HepG2 (cell line): ENCODE measurements around the gene TDRD9. TPM values are rescaled to one million over a fixed set of nuclear protein-coding genes. Genes with fewer than 3 reads are reported as not detected.

Source experiments
- ATAC-seq: fragments of 200-7000 bp; cut with Tn5 transposase; 3 replicates; pipeline ENCODE4 v1.9.1; 2020; ENCODE audit warnings: mild to moderate bottlenecking, moderate library complexity
- BruUV-seq: library from RNA; stranded (reverse); fragments of 400-500 nt; replicated peaks from 2 replicates; lab custom pipeline; 2021; lab: Mats Ljungman, UMichigan
- CTCF ChIA-PET: fragments of 300-600 bp; formaldehyde crosslinking; extraction: SDS; loops from one replicate; lab custom pipeline; 2021; ENCODE audit warnings: low total read pairs, inconsistent platforms, low intra/inter-chr PET ratio; lab: Yijun Ruan, JAX
- POLR2A ChIA-PET: fragments of 350-600 bp; sonication (Branson Sonifier 250); formaldehyde crosslinking; loops from one replicate; lab custom pipeline; 2020; ENCODE audit warnings: antibody characterized with exemption, inconsistent platforms; lab: Yijun Ruan, JAX
- DNase-seq: peaks from one replicate; pipeline ENCODE4 v3.0.0-alpha.2; 2015; ENCODE audit warnings: low spot score
- FAIRE-seq: peaks from 3 replicates; lab custom pipeline; 2011; peaks lifted over from hg19 to GRCh38; lab: Jason Lieb, UNC
- H2AFZ ChIP-seq: one replicate; pipeline ENCODE4 v1.6.1; 2011; ENCODE audit warnings: low read length, inconsistent platforms
- H3K27ac ChIP-seq: fragments of 300-600 bp; 3 replicates; pipeline ENCODE4 v1.8.0; 2011; ENCODE audit warnings: mixed run types, mild to moderate bottlenecking, mixed read lengths, low read length, inconsistent platforms; ENCODE audit not compliant: insufficient read depth; ENCODE audit errors: extremely low read length
- H3K27me3 ChIP-seq, 2 experiments: fragments of 200-600 bp in 1 of 2; 2 replicates in 1 of 2; 3 replicates in 1 of 2; pipeline versions ENCODE4 v1.6.0 to v1.8.0; 2011; ENCODE audit warnings: low read length in 2 of 2, mild to moderate bottlenecking in 2 of 2, moderate library complexity in 2 of 2, inconsistent platforms in 1 of 2; ENCODE audit not compliant: insufficient read depth in 2 of 2, control insufficient read depth in 1 of 2
- H3K36me3 ChIP-seq, 2 experiments: fragments of 200-600 bp in 1 of 2; replicated peaks in 1 of 2; 2 replicates in 1 of 2; 3 replicates in 1 of 2; pipeline versions ENCODE4 v1.5.1 to v1.8.0; 2011; ENCODE audit warnings: low read length in 2 of 2, inconsistent platforms in 1 of 2; ENCODE audit not compliant: insufficient read depth in 2 of 2, control insufficient read depth in 1 of 2
- H3K4me1 ChIP-seq: 2 replicates; pipeline ENCODE4 v1.5.1; 2012; ENCODE audit warnings: low read length, inconsistent platforms; ENCODE audit not compliant: insufficient read depth
- H3K4me2 ChIP-seq: 2 replicates; pipeline ENCODE4 v1.6.0; 2011; ENCODE audit warnings: low read depth, low read length, inconsistent platforms
- H3K4me3 ChIP-seq, 3 experiments: fragments of 200-600 bp in 1 of 3; sonication (generic), shearing (Covaris generic) in 1 of 3; replicated peaks in 1 of 3; 2 replicates each; pipeline ENCODE4 v1.5.1; 2011 to 2016; ENCODE audit warnings: low read length in 3 of 3, inconsistent platforms in 2 of 3, low read depth in 2 of 3, mild to moderate bottlenecking in 2 of 3, control low read depth in 1 of 3, mixed read lengths in 1 of 3; ENCODE audit not compliant: insufficient read depth in 1 of 3
- H3K79me2 ChIP-seq: one replicate; pipeline ENCODE4 v1.6.1; 2011; ENCODE audit warnings: low read length, inconsistent platforms; ENCODE audit not compliant: insufficient read depth
- H3K9ac ChIP-seq: 2 replicates; pipeline ENCODE4 v1.6.0; 2011; ENCODE audit warnings: mild to moderate bottlenecking, low read depth, low read length, inconsistent platforms; ENCODE audit not compliant: insufficient read depth
- H3K9me3 ChIP-seq: 2 replicates; pipeline ENCODE4 v1.5.1; 2012; ENCODE audit warnings: mild to moderate bottlenecking, low read length
- H4K20me1 ChIP-seq: 2 replicates; pipeline ENCODE4 v1.6.0; 2011; ENCODE audit warnings: inconsistent platforms, mild to moderate bottlenecking, low read length, moderate library complexity; ENCODE audit not compliant: insufficient read depth
- ARNTL ChIP-seq: sonication (generic); formaldehyde crosslinking; IDR thresholded peaks from 2 replicates; pipeline ENCODE4 v1.4.0; 2020; ENCODE audit warnings: mild to moderate bottlenecking, missing genetic modification reagents
- CERS6 ChIP-seq: sonication (generic); formaldehyde crosslinking; IDR thresholded peaks from 2 replicates; pipeline ENCODE4 v1.5.0; 2020; ENCODE audit warnings: missing genetic modification reagents
- KLF12 ChIP-seq: sonication (generic); formaldehyde crosslinking; IDR thresholded peaks from 2 replicates; pipeline ENCODE4 v1.4.0; 2020; ENCODE audit warnings: missing genetic modification reagents, borderline replicate concordance
- MAFF ChIP-seq: IDR thresholded peaks from 2 replicates; pipeline ENCODE4 v1.6.1; 2011; ENCODE audit warnings: low read depth, low read length, improper control_type of control experiment
- MAFK ChIP-seq, 2 experiments: IDR thresholded peaks in 1 of 2; conservative IDR thresholded peaks in 1 of 2; 2 replicates each; pipeline ENCODE4 v1.6.1; 2011; ENCODE audit warnings: improper control_type of control experiment in 2 of 2, low read length in 2 of 2
- MEIS1 ChIP-seq: sonication (generic); formaldehyde crosslinking; IDR thresholded peaks from 2 replicates; pipeline ENCODE4 v1.9.0; 2021; ENCODE audit warnings: mild to moderate bottlenecking, missing genetic modification reagents, moderate library complexity, borderline replicate concordance
- NCOA5 ChIP-seq: sonication (generic); formaldehyde crosslinking; IDR thresholded peaks from 2 replicates; pipeline ENCODE4 v1.4.0; 2020; ENCODE audit warnings: missing genetic modification reagents
- NFRKB ChIP-seq: fragments of 450-650 bp; IDR thresholded peaks from 2 replicates; pipeline ENCODE4 v1.6.1; 2017
- POLR2G ChIP-seq: fragments of 200-400 bp; formaldehyde crosslinking; IDR thresholded peaks from 2 replicates; pipeline ENCODE4 v1.6.1; 2018; ENCODE audit warnings: mild to moderate bottlenecking, low read depth, low read length, moderate library complexity
- SALL1 ChIP-seq: sonication (generic); formaldehyde crosslinking; IDR thresholded peaks from 2 replicates; pipeline ENCODE4 v1.8.0; 2022; ENCODE audit warnings: mild to moderate bottlenecking, missing genetic modification reagents
- SAP130 ChIP-seq: IDR thresholded peaks from 2 replicates; pipeline ENCODE4 v1.6.1; 2016; ENCODE audit warnings: low read depth
- SMAD1 ChIP-seq: sonication (generic); formaldehyde crosslinking; IDR thresholded peaks from 2 replicates; pipeline ENCODE4 v1.4.0; 2020; ENCODE audit warnings: missing genetic modification reagents, low read depth, mild to moderate bottlenecking, borderline replicate concordance
- TEF ChIP-seq: sonication (generic); formaldehyde crosslinking; IDR thresholded peaks from 2 replicates; pipeline ENCODE4 v1.5.0; 2020; ENCODE audit warnings: missing genetic modification reagents
- XBP1 ChIP-seq: sonication (generic); formaldehyde crosslinking; IDR thresholded peaks from 2 replicates; pipeline ENCODE4 v1.5.0; 2020; ENCODE audit warnings: missing genetic modification reagents
- ZNF335 ChIP-seq: sonication (generic); formaldehyde crosslinking; IDR thresholded peaks from 2 replicates; pipeline ENCODE4 v1.4.0; 2020; ENCODE audit warnings: missing genetic modification reagents
- ZNF382 ChIP-seq: sonication (generic); formaldehyde crosslinking; IDR thresholded peaks from 2 replicates; pipeline ENCODE4 v1.5.0; 2020; ENCODE audit warnings: missing genetic modification reagents, mild to moderate bottlenecking, borderline replicate concordance
- ZNF503 ChIP-seq: sonication (generic); formaldehyde crosslinking; IDR thresholded peaks from 2 replicates; pipeline ENCODE4 v1.4.0; 2020; ENCODE audit warnings: missing genetic modification reagents
- WGBS: methylation state at CpG from one replicate; pipeline ENCODE4 v1.1.6; 2017; ENCODE audit warnings: low lambda C conversion rate; 5-methylcytosine and 5-hydroxymethylcytosine counted together
- in situ Hi-C: cut with HindIII; loops from 2 replicates; pipeline ENCODE4 v1.10.0; 2017; ENCODE audit warnings: low pct_unique_long_range_greater_than_20kb; ENCODE audit not compliant: extremely low pct_ligation_motif_present
- intact Hi-C: fragments of 100-400 bp; cut with micrococcal nuclease; formaldehyde crosslinking; loops from one replicate; pipeline ENCODE4 v1.10.0; 2022; ENCODE audit not compliant: unreplicated experiment
- polyA plus RNA-seq, 8 experiments: library from polyadenylated mRNA; depleted of rRNA in 3 of 8; stranded (reverse) in 7 of 8; unstranded in 1 of 8; fragments of >200 nt; fragmentation: Illumina TruSeq in 4 of 8; extraction: Trizol in 4 of 8; gene quantifications; 2 replicates each; pipeline versions ENCODE4 v1.2.1 to v1.2.3, GENCODE V29; 2011 to 2016; ENCODE audit warnings: low read depth in 4 of 8, missing spikeins in 1 of 8, mixed read lengths in 1 of 8; ENCODE audit not compliant: insufficient read depth in 1 of 8
- total RNA-seq, 5 experiments: library from RNA; depleted of rRNA; stranded (reverse); fragments of >200 nt; fragmentation: Illumina TruSeq; extraction: Trizol; gene quantifications; 2 replicates each; pipeline ENCODE4 v1.2.3, GENCODE V29; 2016; ENCODE audit warnings: low read depth in 1 of 5
- TF ChIP-seq, protein P1 (sequence below): sonication (generic); formaldehyde crosslinking; IDR thresholded peaks from 2 replicates; pipeline ENCODE4 v1.8.0; 2023; ENCODE audit warnings: mild to moderate bottlenecking, missing genetic modification reagents

TDRD9 gene
- total and polyA plus RNA-seq, 2 of the 13 experiments (the other 11 are each of a cell fraction or from before 2014, with no cell fraction given) = not detected

- H4K20me1 ChIP-seq = no peaks in the 10 kb centered on the region
- in situ Hi-C loops = no loop called here
- POLR2A ChIA-PET = no interaction called here
Measured at GRCh38 chr14:104025534-104025933, 97.3 kb downstream of the TDRD9 start.

DNA sequence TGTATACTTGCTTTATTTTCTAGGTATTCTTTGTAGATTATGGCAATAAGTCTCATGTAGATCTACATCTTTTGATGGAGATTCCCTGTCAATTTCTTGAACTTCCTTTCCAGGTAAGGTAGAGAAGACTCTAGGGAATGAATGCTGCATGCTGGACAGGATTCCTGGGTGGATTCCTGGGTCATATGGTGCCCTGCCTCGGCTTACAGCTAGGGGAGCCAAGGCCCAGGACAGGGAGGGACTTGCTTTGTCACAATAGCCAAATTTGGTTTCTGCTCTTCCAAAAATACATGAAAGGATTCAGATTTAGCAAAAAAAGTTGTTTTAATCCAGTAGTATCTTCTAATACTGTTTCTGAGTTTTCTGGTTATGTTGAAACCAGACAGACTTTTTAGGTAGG is 97.8 kb downstream of the TDRD9 start:
- no TSS peak for BruUV-seq
- H3K9me3 ChIP-seq = no peaks in the 10 kb centered on the region
- no peaks in the 10 kb centered on the region for H3K4me1 ChIP-seq
- FAIRE-seq (no peak), ATAC-seq (0 out of 3 replicates have a peak, but pooled peaks have one; percentile 43), DNase-seq (no peak)
- H3K4me3 ChIP-seq = no peak overlapping the region
- no peaks in the 10 kb centered on the region for H4K20me1 ChIP-seq
- in situ Hi-C loops (no loop called here), intact Hi-C loops (no loop called here)
- no peak overlapping the region for H3K27ac ChIP-seq
- no peak overlapping the region for H2AFZ ChIP-seq
- H3K27me3 ChIP-seq = peaks cover 0 to 2% of the 10 kb centered on the region in 2 experiments; a peak in 1 of 5 replicates
- POLR2A ChIA-PET = no interaction called here
- no peak overlapping the region for H3K4me2 ChIP-seq
- 8% methylated on average over 1 of the region's 1 CpG for WGBS
- no peaks in the 10 kb centered on the region for H3K36me3 ChIP-seq
- no peaks in the 10 kb centered on the region for H3K79me2 ChIP-seq
- CTCF ChIA-PET = no interaction called here
- no peak overlapping the region for H3K9ac ChIP-seq
- TF ChIP-seq CERS6 (no peak), KLF12 (CRISPR knock-in tag) (no peak), ZNF503 (CRISPR knock-in tag) (no peak), MEIS1 (no peak), TEF (CRISPR knock-in tag) (no peak), NCOA5 (no peak), ZNF335 (CRISPR knock-in tag) (no peak), ZNF382 (CRISPR knock-in tag) (no peak), SAP130 (CRISPR knock-in tag) (no peak), NFRKB (no peak), SMAD1 (CRISPR knock-in tag) (no peak)
- TF ChIP-seq, protein P1, sequence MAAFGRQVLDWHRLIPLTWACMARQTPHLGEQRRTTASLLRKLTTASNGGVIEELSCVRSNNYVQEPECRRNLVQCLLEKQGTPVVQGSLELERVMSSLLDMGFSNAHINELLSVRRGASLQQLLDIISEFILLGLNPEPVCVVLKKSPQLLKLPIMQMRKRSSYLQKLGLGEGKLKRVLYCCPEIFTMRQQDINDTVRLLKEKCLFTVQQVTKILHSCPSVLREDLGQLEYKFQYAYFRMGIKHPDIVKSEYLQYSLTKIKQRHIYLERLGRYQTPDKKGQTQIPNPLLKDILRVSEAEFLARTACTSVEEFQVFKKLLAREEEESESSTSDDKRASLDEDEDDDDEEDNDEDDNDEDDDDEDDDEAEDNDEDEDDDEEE (CRISPR knock-in tag) = no peak

More at GRCh38 chr14:104025534-104025933, 97.3 kb downstream of the TDRD9 start:
- ATAC-seq (no peak), FAIRE-seq (no peak), DNase-seq (no peak)
- no peak overlapping the region for H3K27ac ChIP-seq
- no TSS peak for BruUV-seq
- H3K27me3 ChIP-seq = peaks cover 0 to 2% of the 10 kb centered on the region in 2 experiments; a peak in 1 of 5 replicates
- TF ChIP-seq XBP1 = no peak
- TF ChIP-seq POLR2G = no peak
- TF ChIP-seq MAFF = peak; percentile 82
- TF ChIP-seq MAFK (conservative IDR thresholded peaks at IDR 0.05 in 1 of 2, IDR thresholded peaks at IDR 0.05 in 1 of 2; ENCODE audit: low read length in 2 of 2) = peak; percentile 86 to 91
- TF ChIP-seq ARNTL (CRISPR knock-in tag) = no peak
- no peak for TF ChIP-seq SALL1 (CRISPR knock-in tag)
- no peaks in the 10 kb centered on the region for H3K9me3 ChIP-seq
- no peaks in the 10 kb centered on the region for H3K4me1 ChIP-seq
- no peaks in the 10 kb centered on the region for H3K36me3 ChIP-seq
- H3K9ac ChIP-seq = no peak overlapping the region
- intact Hi-C loops = no loop called here
- H3K79me2 ChIP-seq = no peaks in the 10 kb centered on the region
- WGBS = 38% methylated on average over 3 of the region's 3 CpGs
- CTCF ChIA-PET = no interaction called here
- no peak overlapping the region for H3K4me3 ChIP-seq
- H3K4me2 ChIP-seq = no peak overlapping the region
- no peak overlapping the region for H2AFZ ChIP-seq
